Mammary epithelial cell (primary cell): Measurements from ENCODE around the gene C11orf42.

ENCODE experiments used
- EZH2 ChIP-seq: IDR thresholded peaks from 2 replicates; pipeline ENCODE4 v1.6.1; 2012; ENCODE audit warnings: low read length, inconsistent platforms, borderline replicate concordance
- TF ChIP-seq, protein P1 (sequence below), 2 donors: IDR thresholded peaks in 1 of 2; conservative IDR thresholded peaks in 1 of 2; 2 replicates each; pipeline ENCODE4 v1.5.1; 2011 to 2012; ENCODE audit warnings: inconsistent platforms in 2 of 2, low read length in 2 of 2, mild to moderate bottlenecking in 2 of 2, control low read depth in 1 of 2, low read depth in 1 of 2; ENCODE audit not compliant: insufficient read depth in 1 of 2; ENCODE audit errors: extremely low read depth in 1 of 2

- TF ChIP-seq, protein P1, sequence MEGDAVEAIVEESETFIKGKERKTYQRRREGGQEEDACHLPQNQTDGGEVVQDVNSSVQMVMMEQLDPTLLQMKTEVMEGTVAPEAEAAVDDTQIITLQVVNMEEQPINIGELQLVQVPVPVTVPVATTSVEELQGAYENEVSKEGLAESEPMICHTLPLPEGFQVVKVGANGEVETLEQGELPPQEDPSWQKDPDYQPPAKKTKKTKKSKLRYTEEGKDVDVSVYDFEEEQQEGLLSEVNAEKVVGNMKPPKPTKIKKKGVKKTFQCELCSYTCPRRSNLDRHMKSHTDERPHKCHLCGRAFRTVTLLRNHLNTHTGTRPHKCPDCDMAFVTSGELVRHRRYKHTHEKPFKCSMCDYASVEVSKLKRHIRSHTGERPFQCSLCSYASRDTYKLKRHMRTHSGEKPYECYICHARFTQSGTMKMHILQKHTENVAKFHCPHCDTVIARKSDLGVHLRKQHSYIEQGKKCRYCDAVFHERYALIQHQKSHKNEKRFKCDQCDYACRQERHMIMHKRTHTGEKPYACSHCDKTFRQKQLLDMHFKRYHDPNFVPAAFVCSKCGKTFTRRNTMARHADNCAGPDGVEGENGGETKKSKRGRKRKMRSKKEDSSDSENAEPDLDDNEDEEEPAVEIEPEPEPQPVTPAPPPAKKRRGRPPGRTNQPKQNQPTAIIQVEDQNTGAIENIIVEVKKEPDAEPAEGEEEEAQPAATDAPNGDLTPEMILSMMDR (conservative IDR thresholded peaks at IDR 0.05 in 1 of 2, IDR thresholded peaks at IDR 0.05 in 1 of 2; ENCODE audit: extremely low read depth in 1 of 2, insufficient read depth in 1 of 2, low read depth in 1 of 2, low read length in 2 of 2), result no peak
- no peak for TF ChIP-seq EZH2
These were observed 3.3 kb upstream of the C11orf42 start for GRCh38 chr11:6202041-6202440.
